HepG2 (cell line): Measurements from ENCODE around the gene LHPP. TPM values are rescaled to one million over a fixed set of nuclear protein-coding genes. Genes with fewer than 3 reads are reported as not detected.

ENCODE experiments used
- ATAC-seq: fragments of 200-7000 bp; cut with Tn5 transposase; 3 replicates; pipeline ENCODE4 v1.9.1; 2020; ENCODE audit warnings: mild to moderate bottlenecking, moderate library complexity
- BruUV-seq: library from RNA; stranded (reverse); fragments of 400-500 nt; replicated peaks from 2 replicates; lab custom pipeline; 2021; lab: Mats Ljungman, UMichigan
- CTCF ChIA-PET: fragments of 300-600 bp; formaldehyde crosslinking; extraction: SDS; loops from one replicate; lab custom pipeline; 2021; ENCODE audit warnings: low total read pairs, inconsistent platforms, low intra/inter-chr PET ratio; lab: Yijun Ruan, JAX
- POLR2A ChIA-PET: fragments of 350-600 bp; sonication (Branson Sonifier 250); formaldehyde crosslinking; loops from one replicate; lab custom pipeline; 2020; ENCODE audit warnings: antibody characterized with exemption, inconsistent platforms; lab: Yijun Ruan, JAX
- DNase-seq: peaks from one replicate; pipeline ENCODE4 v3.0.0-alpha.2; 2015; ENCODE audit warnings: low spot score
- FAIRE-seq: peaks from 3 replicates; lab custom pipeline; 2011; peaks lifted over from hg19 to GRCh38; lab: Jason Lieb, UNC
- H2AFZ ChIP-seq: one replicate; pipeline ENCODE4 v1.6.1; 2011; ENCODE audit warnings: low read length, inconsistent platforms
- H3K27ac ChIP-seq: fragments of 300-600 bp; 3 replicates; pipeline ENCODE4 v1.8.0; 2011; ENCODE audit warnings: mixed run types, mild to moderate bottlenecking, mixed read lengths, low read length, inconsistent platforms; ENCODE audit not compliant: insufficient read depth; ENCODE audit errors: extremely low read length
- H3K27me3 ChIP-seq, 2 experiments: fragments of 200-600 bp in 1 of 2; 2 replicates in 1 of 2; 3 replicates in 1 of 2; pipeline versions ENCODE4 v1.6.0 to v1.8.0; 2011; ENCODE audit warnings: low read length in 2 of 2, mild to moderate bottlenecking in 2 of 2, moderate library complexity in 2 of 2, inconsistent platforms in 1 of 2; ENCODE audit not compliant: insufficient read depth in 2 of 2, control insufficient read depth in 1 of 2
- H3K36me3 ChIP-seq, 2 experiments: fragments of 200-600 bp in 1 of 2; replicated peaks in 1 of 2; 2 replicates in 1 of 2; 3 replicates in 1 of 2; pipeline versions ENCODE4 v1.5.1 to v1.8.0; 2011; ENCODE audit warnings: low read length in 2 of 2, inconsistent platforms in 1 of 2; ENCODE audit not compliant: insufficient read depth in 2 of 2, control insufficient read depth in 1 of 2
- H3K4me1 ChIP-seq: 2 replicates; pipeline ENCODE4 v1.5.1; 2012; ENCODE audit warnings: low read length, inconsistent platforms; ENCODE audit not compliant: insufficient read depth
- H3K4me2 ChIP-seq: 2 replicates; pipeline ENCODE4 v1.6.0; 2011; ENCODE audit warnings: low read depth, low read length, inconsistent platforms
- H3K4me3 ChIP-seq, 3 experiments: fragments of 200-600 bp in 1 of 3; sonication (generic), shearing (Covaris generic) in 1 of 3; replicated peaks in 1 of 3; 2 replicates each; pipeline ENCODE4 v1.5.1; 2011 to 2016; ENCODE audit warnings: low read length in 3 of 3, inconsistent platforms in 2 of 3, low read depth in 2 of 3, mild to moderate bottlenecking in 2 of 3, control low read depth in 1 of 3, mixed read lengths in 1 of 3; ENCODE audit not compliant: insufficient read depth in 1 of 3
- H3K79me2 ChIP-seq: one replicate; pipeline ENCODE4 v1.6.1; 2011; ENCODE audit warnings: low read length, inconsistent platforms; ENCODE audit not compliant: insufficient read depth
- H3K9ac ChIP-seq: 2 replicates; pipeline ENCODE4 v1.6.0; 2011; ENCODE audit warnings: mild to moderate bottlenecking, low read depth, low read length, inconsistent platforms; ENCODE audit not compliant: insufficient read depth
- H3K9me3 ChIP-seq: 2 replicates; pipeline ENCODE4 v1.5.1; 2012; ENCODE audit warnings: mild to moderate bottlenecking, low read length
- H4K20me1 ChIP-seq: 2 replicates; pipeline ENCODE4 v1.6.0; 2011; ENCODE audit warnings: inconsistent platforms, mild to moderate bottlenecking, low read length, moderate library complexity; ENCODE audit not compliant: insufficient read depth
- ATF7-NPFF ChIP-seq: sonication (generic); formaldehyde crosslinking; IDR thresholded peaks from 2 replicates; pipeline ENCODE4 v1.8.1; 2023; ENCODE audit warnings: mild to moderate bottlenecking, low read depth, missing genetic modification reagents, moderate library complexity
- CAMTA2 ChIP-seq: sonication (generic); formaldehyde crosslinking; IDR thresholded peaks from 2 replicates; pipeline ENCODE4 v1.4.0; 2020; ENCODE audit warnings: mild to moderate bottlenecking, missing genetic modification reagents, borderline replicate concordance
- HNRNPK ChIP-seq: fragments of 200-400 bp; formaldehyde crosslinking; IDR thresholded peaks from 2 replicates; pipeline ENCODE4 v1.6.1; 2018; ENCODE audit warnings: low read length, low read depth, moderate library complexity, mild to moderate bottlenecking; ENCODE audit not compliant: poor library complexity, severe bottlenecking
- MEF2D ChIP-seq: sonication (generic); formaldehyde crosslinking; IDR thresholded peaks from 2 replicates; pipeline ENCODE4 v1.5.1; 2020; ENCODE audit warnings: mild to moderate bottlenecking, missing genetic modification reagents
- NCOA1 ChIP-seq: sonication (generic); formaldehyde crosslinking; IDR thresholded peaks from 2 replicates; pipeline ENCODE4 v1.9.0; 2021; ENCODE audit warnings: missing genetic modification reagents
- SMAD1 ChIP-seq: sonication (generic); formaldehyde crosslinking; IDR thresholded peaks from 2 replicates; pipeline ENCODE4 v1.4.0; 2020; ENCODE audit warnings: missing genetic modification reagents, low read depth, mild to moderate bottlenecking, borderline replicate concordance
- SOX6 ChIP-seq, 2 experiments: fragments of 450-650 bp in 1 of 2; sonication (generic) in 1 of 2; formaldehyde crosslinking in 1 of 2; IDR thresholded peaks; 2 replicates each; pipeline versions ENCODE4 v1.4.0 to v1.6.1; 2017 to 2020; ENCODE audit warnings: antibody characterized with exemption in 1 of 2, mild to moderate bottlenecking in 1 of 2, missing genetic modification reagents in 1 of 2
- ZNF737 ChIP-seq: sonication (generic); formaldehyde crosslinking; IDR thresholded peaks from 2 replicates; pipeline ENCODE4 v1.5.0; 2020; ENCODE audit warnings: missing genetic modification reagents, mild to moderate bottlenecking, borderline replicate concordance
- ZNF780A ChIP-seq: sonication (generic); formaldehyde crosslinking; IDR thresholded peaks from 2 replicates; pipeline ENCODE4 v1.8.0; 2022; ENCODE audit warnings: mild to moderate bottlenecking, missing genetic modification reagents, moderate library complexity
- WGBS: methylation state at CpG from one replicate; pipeline ENCODE4 v1.1.6; 2017; ENCODE audit warnings: low lambda C conversion rate; 5-methylcytosine and 5-hydroxymethylcytosine counted together
- in situ Hi-C: cut with HindIII; loops from 2 replicates; pipeline ENCODE4 v1.10.0; 2017; ENCODE audit warnings: low pct_unique_long_range_greater_than_20kb; ENCODE audit not compliant: extremely low pct_ligation_motif_present
- intact Hi-C: fragments of 100-400 bp; cut with micrococcal nuclease; formaldehyde crosslinking; loops from one replicate; pipeline ENCODE4 v1.10.0; 2022; ENCODE audit not compliant: unreplicated experiment
- polyA plus RNA-seq, 8 experiments: library from polyadenylated mRNA; depleted of rRNA in 3 of 8; stranded (reverse) in 7 of 8; unstranded in 1 of 8; fragments of >200 nt; fragmentation: Illumina TruSeq in 4 of 8; extraction: Trizol in 4 of 8; gene quantifications; 2 replicates each; pipeline versions ENCODE4 v1.2.1 to v1.2.3, GENCODE V29; 2011 to 2016; ENCODE audit warnings: low read depth in 4 of 8, missing spikeins in 1 of 8, mixed read lengths in 1 of 8; ENCODE audit not compliant: insufficient read depth in 1 of 8
- total RNA-seq, 5 experiments: library from RNA; depleted of rRNA; stranded (reverse); fragments of >200 nt; fragmentation: Illumina TruSeq; extraction: Trizol; gene quantifications; 2 replicates each; pipeline ENCODE4 v1.2.3, GENCODE V29; 2016; ENCODE audit warnings: low read depth in 1 of 5
- TF ChIP-seq, protein P1 (sequence below): sonication (generic); formaldehyde crosslinking; IDR thresholded peaks from 2 replicates; pipeline ENCODE4 v1.8.1; 2023; ENCODE audit warnings: mild to moderate bottlenecking, missing genetic modification reagents, borderline replicate concordance
- TF ChIP-seq, protein P2 (sequence below): sonication (generic); formaldehyde crosslinking; IDR thresholded peaks from 2 replicates; pipeline ENCODE4 v1.9.0; 2021; ENCODE audit warnings: missing genetic modification reagents, borderline replicate concordance
- TF ChIP-seq, protein P3 (sequence below): sonication (generic); formaldehyde crosslinking; IDR thresholded peaks from 2 replicates; pipeline ENCODE4 v1.5.1; 2020; ENCODE audit warnings: missing genetic modification reagents, mild to moderate bottlenecking, borderline replicate concordance

Gene LHPP
- total and polyA plus RNA-seq, 2 of the 13 experiments (the other 11 are each of a cell fraction or from before 2014, with no cell fraction given): 5.2 to 13.1 TPM

DNA sequence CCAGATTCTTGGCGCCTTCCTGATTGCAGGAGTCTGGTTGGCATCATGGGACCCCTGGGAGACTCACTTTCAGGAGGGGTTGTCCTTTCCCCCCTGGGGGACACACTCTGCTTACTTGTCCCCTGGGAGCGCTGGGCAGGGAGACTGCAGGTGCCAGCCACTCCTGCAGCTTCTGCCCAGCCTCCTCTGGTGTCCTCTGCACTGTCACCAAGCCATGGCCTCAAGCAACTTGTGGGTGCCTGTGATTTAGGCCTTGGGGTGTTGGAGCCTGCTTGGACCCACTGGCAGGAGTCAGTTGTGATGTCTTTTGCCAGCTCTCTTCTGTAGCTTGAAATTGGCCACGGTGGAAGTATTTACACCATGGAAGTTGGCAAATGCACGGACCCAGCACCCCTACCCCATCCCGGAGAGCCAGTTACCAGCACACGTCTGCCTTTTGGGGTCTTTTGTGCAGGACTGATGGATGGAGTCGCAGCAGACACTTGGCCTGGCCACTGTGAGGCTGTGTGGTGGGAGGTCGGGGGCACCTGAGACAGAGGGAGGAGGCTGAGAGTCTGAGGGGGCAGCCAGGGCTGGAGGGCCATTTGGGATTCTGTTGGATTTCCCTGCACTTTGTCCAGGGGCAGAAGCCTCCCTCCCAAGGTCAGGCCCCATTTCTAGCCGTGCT is 104.7 kb downstream of the LHPP start:
- intact Hi-C loops: no loop called here
- no peaks in the 10 kb centered on the region for H3K9me3 ChIP-seq
- TF ChIP-seq SMAD1 (CRISPR knock-in tag) (no peak), ZNF737 (CRISPR knock-in tag) (no peak), ATF7-NPFF (CRISPR knock-in tag) (no peak), MEF2D (CRISPR knock-in tag) (no peak), HNRNPK (no peak), ZNF780A (CRISPR knock-in tag) (no peak), SOX6 (IDR thresholded peaks at IDR 0.05) (no peak), SOX6 (CRISPR knock-in tag; IDR thresholded peaks at IDR 0.05) (no peak), CAMTA2 (CRISPR knock-in tag) (no peak), NCOA1 (CRISPR knock-in tag) (no peak)
- TF ChIP-seq, protein P1, sequence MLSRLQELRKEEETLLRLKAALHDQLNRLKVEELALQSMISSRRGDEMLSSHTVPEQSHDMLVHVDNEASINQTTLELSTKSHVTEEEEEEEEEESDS (CRISPR knock-in tag): no peak
- TF ChIP-seq, protein P2, sequence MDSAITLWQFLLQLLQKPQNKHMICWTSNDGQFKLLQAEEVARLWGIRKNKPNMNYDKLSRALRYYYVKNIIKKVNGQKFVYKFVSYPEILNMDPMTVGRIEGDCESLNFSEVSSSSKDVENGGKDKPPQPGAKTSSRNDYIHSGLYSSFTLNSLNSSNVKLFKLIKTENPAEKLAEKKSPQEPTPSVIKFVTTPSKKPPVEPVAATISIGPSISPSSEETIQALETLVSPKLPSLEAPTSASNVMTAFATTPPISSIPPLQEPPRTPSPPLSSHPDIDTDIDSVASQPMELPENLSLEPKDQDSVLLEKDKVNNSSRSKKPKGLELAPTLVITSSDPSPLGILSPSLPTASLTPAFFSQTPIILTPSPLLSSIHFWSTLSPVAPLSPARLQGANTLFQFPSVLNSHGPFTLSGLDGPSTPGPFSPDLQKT (CRISPR knock-in tag): no peak
- TF ChIP-seq, protein P3, sequence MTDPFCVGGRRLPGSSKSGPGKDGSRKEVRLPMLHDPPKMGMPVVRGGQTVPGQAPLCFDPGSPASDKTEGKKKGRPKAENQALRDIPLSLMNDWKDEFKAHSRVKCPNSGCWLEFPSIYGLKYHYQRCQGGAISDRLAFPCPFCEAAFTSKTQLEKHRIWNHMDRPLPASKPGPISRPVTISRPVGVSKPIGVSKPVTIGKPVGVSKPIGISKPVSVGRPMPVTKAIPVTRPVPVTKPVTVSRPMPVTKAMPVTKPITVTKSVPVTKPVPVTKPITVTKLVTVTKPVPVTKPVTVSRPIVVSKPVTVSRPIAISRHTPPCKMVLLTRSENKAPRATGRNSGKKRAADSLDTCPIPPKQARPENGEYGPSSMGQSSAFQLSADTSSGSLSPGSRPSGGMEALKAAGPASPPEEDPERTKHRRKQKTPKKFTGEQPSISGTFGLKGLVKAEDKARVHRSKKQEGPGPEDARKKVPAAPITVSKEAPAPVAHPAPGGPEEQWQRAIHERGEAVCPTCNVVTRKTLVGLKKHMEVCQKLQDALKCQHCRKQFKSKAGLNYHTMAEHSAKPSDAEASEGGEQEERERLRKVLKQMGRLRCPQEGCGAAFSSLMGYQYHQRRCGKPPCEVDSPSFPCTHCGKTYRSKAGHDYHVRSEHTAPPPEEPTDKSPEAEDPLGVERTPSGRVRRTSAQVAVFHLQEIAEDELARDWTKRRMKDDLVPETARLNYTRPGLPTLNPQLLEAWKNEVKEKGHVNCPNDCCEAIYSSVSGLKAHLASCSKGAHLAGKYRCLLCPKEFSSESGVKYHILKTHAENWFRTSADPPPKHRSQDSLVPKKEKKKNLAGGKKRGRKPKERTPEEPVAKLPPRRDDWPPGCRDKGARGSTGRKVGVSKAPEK: no peak
- TF ChIP-seq, all 625 proteins: peak for 0
- Histone ChIP-seq H3K27me3 (peaks cover 0 to 11% of the 10 kb centered on the region in 2 experiments; a peak in 1 of 5 replicates), H2AFZ (no peak overlapping the region), H3K4me1 (peaks cover 20% of the 10 kb centered on the region), H3K36me3 (no peaks in the 10 kb centered on the region), H3K9ac (no peak overlapping the region), H3K79me2 (no peaks in the 10 kb centered on the region), H3K4me2 (no peak overlapping the region), H3K4me3 (no peak overlapping the region), H3K27ac (no peak overlapping the region), H4K20me1 (no peaks in the 10 kb centered on the region)
- ATAC-seq: peak; percentile 7; the same call in 2 of the 3 replicates
- FAIRE-seq: no peak
- CTCF ChIA-PET: interaction anchor here (1.4 to 2.0 kb wide), 2 partner anchors 26 to 35 kb away, joined by 19 to 21 read pairs; no protein-coding TSS in a partner anchor
- no TSS peak for BruUV-seq
- POLR2A ChIA-PET: interaction anchor here (1.2 to 1.6 kb wide), 2 partner anchors 23 to 43 kb away, joined by 3 to 6 read pairs; no protein-coding TSS in a partner anchor
- in situ Hi-C loops: no loop called here
- WGBS: 57% methylated on average over 5 of the region's 9 CpGs
- no peak for DNase-seq
